Activated T-helper 2 cell treated with anti-CD3 and anti-CD28 coated beads, Interferon-gamma antibody, Interleukin-2, Interleukin-4, amounts not matched to agents 10 μg/mL and 5 μg/mL and 100 μg/mL, durations not matched to agents 14 hours and 24 hours and 36 hours (primary cell): ENCODE data around the gene ZBTB38. TPM values are rescaled to one million over a fixed set of nuclear protein-coding genes. Genes with fewer than 3 reads are reported as not detected.

Source experiments
- DNase-seq: peaks from one replicate; pipeline ENCODE4 v3.0.0; 2021; ENCODE audit warnings: low spot score
- H3K27ac Mint-ChIP-seq: one replicate; pipeline ENCODE4 v1.8.0; 2021; ENCODE audit warnings: mixed read lengths
- H3K27me3 Mint-ChIP-seq: one replicate; pipeline ENCODE4 v1.8.0; 2021; ENCODE audit warnings: low read depth, mixed read lengths
- H3K36me3 Mint-ChIP-seq: one replicate; pipeline ENCODE4 v1.8.0; 2021; ENCODE audit warnings: low read depth, mixed read lengths
- H3K4me1 Mint-ChIP-seq: one replicate; pipeline ENCODE4 v1.8.0; 2021; ENCODE audit warnings: low read depth, mixed read lengths
- H3K4me3 Mint-ChIP-seq: one replicate; pipeline ENCODE4 v1.8.0; 2021; ENCODE audit warnings: low read depth, mild to moderate bottlenecking, moderate library complexity, mixed read lengths
- H3K9me3 Mint-ChIP-seq: one replicate; pipeline ENCODE4 v1.8.0; 2021; ENCODE audit warnings: mixed read lengths
- intact Hi-C: fragments of 100-400 bp; cut with micrococcal nuclease; formaldehyde crosslinking; loops from one replicate; pipeline ENCODE4 v1.15.1; 2023
- total RNA-seq: library from RNA; stranded (reverse); gene quantifications from 2 replicates; pipeline ENCODE4 v1.2.3, GENCODE V29; 2022

ZBTB38 gene, protein sequence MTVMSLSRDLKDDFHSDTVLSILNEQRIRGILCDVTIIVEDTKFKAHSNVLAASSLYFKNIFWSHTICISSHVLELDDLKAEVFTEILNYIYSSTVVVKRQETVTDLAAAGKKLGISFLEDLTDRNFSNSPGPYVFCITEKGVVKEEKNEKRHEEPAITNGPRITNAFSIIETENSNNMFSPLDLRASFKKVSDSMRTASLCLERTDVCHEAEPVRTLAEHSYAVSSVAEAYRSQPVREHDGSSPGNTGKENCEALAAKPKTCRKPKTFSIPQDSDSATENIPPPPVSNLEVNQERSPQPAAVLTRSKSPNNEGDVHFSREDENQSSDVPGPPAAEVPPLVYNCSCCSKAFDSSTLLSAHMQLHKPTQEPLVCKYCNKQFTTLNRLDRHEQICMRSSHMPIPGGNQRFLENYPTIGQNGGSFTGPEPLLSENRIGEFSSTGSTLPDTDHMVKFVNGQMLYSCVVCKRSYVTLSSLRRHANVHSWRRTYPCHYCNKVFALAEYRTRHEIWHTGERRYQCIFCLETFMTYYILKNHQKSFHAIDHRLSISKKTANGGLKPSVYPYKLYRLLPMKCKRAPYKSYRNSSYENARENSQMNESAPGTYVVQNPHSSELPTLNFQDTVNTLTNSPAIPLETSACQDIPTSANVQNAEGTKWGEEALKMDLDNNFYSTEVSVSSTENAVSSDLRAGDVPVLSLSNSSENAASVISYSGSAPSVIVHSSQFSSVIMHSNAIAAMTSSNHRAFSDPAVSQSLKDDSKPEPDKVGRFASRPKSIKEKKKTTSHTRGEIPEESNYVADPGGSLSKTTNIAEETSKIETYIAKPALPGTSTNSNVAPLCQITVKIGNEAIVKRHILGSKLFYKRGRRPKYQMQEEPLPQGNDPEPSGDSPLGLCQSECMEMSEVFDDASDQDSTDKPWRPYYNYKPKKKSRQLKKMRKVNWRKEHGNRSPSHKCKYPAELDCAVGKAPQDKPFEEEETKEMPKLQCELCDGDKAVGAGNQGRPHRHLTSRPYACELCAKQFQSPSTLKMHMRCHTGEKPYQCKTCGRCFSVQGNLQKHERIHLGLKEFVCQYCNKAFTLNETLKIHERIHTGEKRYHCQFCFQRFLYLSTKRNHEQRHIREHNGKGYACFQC (N-terminal part only)
- 25.4 and 27.2 TPM in 2 replicates for total RNA-seq

GRCh38 chr3:141368062-141368924, at the start of gene ZBTB38:
ZBTB38 (plus strand) TSS chr3:141368504; CDS start chr3:141442389, 73,885 bp downstream.
- H3K27me3 Mint-ChIP-seq, result peaks cover 1% of the 10 kb centered on the region
- intact Hi-C loops, result loop anchor here (2.0 kb wide), 1 partner anchor 187 kb away; no protein-coding TSS in a partner anchor
- no peaks in the 10 kb centered on the region for H3K36me3 Mint-ChIP-seq
- H3K27ac Mint-ChIP-seq, result peak within 1 kb of the TSS; percentile 3
- no peaks in the 10 kb centered on the region for H3K9me3 Mint-ChIP-seq
- peaks cover 23% of the 10 kb centered on the region for H3K4me1 Mint-ChIP-seq
- H3K4me3 Mint-ChIP-seq, result no peak within 1 kb of the TSS
- no peak for DNase-seq

DNA sequence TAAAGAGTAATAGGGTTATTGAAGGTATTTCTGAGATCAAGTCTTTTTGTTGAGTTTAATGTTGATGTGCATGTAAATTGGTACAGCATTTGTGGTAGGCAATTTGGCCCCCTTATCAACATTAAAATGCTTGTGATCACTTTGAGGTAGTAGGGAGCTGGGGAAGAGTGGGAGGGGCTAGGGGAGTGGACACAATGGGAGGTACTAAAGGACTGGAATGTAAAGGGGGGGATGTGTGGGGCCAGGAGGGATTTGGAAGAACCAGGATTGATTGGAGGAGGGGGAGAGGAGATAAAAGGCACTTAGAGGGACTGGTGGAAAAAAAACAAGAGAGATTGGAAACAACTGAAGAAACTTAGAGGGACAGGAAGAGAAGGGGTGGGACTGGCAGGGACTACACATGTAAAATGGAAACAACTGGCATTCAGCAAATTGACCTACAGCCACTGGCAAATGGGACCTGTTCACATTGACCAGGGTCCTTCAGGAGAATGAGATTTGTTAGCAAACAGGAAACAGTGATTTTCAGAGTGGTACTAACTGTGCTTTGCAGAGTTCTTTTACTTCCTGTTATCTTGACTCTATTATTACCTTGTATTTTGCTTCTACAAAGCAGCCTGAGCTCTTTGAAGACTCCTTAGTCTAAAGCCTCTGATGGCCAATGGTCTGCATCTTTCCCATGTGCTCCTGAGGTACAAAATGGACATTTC, 47.8 kb upstream of the ZBTB38 start:
- H3K27ac Mint-ChIP-seq, result no peak overlapping the region
- H3K9me3 Mint-ChIP-seq, result peaks cover 6% of the 10 kb centered on the region
- intact Hi-C loops, result no loop called here
- no peak for DNase-seq
- no peaks in the 10 kb centered on the region for H3K36me3 Mint-ChIP-seq
- peaks cover 14% of the 10 kb centered on the region for H3K4me1 Mint-ChIP-seq
- no peak overlapping the region for H3K4me3 Mint-ChIP-seq
- no peaks in the 10 kb centered on the region for H3K27me3 Mint-ChIP-seq

- no peak for DNase-seq
- no peaks in the 10 kb centered on the region for H3K36me3 Mint-ChIP-seq
- intact Hi-C loops, result no loop called here
- H3K27me3 Mint-ChIP-seq, result no peaks in the 10 kb centered on the region
- peaks cover 14% of the 10 kb centered on the region for H3K4me1 Mint-ChIP-seq
- H3K9me3 Mint-ChIP-seq, result peaks cover 6% of the 10 kb centered on the region
- H3K4me3 Mint-ChIP-seq, result no peak overlapping the region
- H3K27ac Mint-ChIP-seq, result no peak overlapping the region
Observed at GRCh38 chr3:141321109-141321497, 47.2 kb upstream of the ZBTB38 start.

DNA sequence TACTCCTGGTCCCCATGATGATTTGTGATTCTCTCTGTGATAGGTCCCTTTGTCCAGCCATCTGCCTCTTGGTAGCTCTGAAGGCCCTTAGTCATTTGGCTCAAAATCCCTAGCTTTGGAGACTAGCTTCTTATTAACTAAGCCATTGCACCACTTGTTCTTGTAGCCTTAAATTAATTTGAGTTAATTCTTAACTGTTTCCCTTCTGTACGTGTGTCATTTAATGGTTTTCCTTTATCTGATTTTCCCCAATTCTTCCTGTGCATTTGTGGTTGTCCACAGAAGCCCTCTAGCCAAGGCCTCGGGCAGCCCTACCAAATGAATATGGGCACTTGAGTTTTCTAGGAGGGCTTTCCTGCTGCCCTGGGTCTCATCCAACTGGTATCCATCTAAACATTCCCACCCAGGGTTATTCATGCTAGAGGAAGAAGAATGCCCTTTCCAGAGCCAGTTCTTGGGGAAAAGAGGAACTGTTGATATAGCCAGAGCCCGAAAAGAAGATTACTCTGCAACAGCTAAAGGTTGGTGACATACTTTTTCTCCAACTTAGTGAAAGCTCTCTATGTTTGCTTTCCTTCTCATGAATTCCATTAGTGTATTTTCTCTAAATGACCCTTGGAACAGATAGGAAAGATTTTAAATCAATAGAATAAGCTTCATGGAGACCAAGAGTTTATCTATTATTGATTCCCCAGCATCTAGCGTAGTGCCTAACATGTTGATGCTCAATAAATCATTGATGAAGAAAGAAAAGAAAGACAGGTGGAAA, 44.2 kb upstream of the ZBTB38 start:
- H3K36me3 Mint-ChIP-seq, result no peaks in the 10 kb centered on the region
- H3K4me3 Mint-ChIP-seq, result no peak overlapping the region
- no peak for DNase-seq
- no peak overlapping the region for H3K27ac Mint-ChIP-seq
- H3K9me3 Mint-ChIP-seq, result peaks cover 6% of the 10 kb centered on the region
- intact Hi-C loops, result no loop called here
- H3K4me1 Mint-ChIP-seq, result peaks cover 24% of the 10 kb centered on the region
- H3K27me3 Mint-ChIP-seq, result no peaks in the 10 kb centered on the region

DNA sequence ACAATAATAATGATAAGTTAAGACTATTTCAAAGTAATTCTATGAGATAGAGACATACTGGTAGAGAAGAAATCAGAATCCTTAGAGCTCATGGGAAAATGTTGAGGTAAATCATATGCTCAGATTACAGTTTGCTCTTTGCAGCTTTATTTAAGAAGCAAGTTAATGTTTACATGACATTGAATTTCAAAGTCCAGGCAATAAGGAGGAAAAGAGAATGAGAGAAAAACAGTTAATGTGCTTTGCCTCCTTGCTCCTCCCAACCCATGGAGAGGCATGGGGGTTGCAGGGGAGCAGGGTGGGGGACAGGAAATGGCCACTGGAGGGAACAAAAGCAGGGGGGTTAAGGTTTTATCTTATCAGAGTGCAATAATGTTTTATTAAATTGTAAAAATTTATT, 42.2 kb upstream of the ZBTB38 start:
- intact Hi-C loops, result no loop called here
- DNase-seq, result no peak
- H3K27me3 Mint-ChIP-seq, result no peaks in the 10 kb centered on the region
- H3K36me3 Mint-ChIP-seq, result no peaks in the 10 kb centered on the region
- H3K4me1 Mint-ChIP-seq, result peaks cover 13% of the 10 kb centered on the region
- no peak overlapping the region for H3K27ac Mint-ChIP-seq
- H3K9me3 Mint-ChIP-seq, result no peaks in the 10 kb centered on the region
- no peak overlapping the region for H3K4me3 Mint-ChIP-seq

- no peak overlapping the region for H3K4me3 Mint-ChIP-seq
Observed at GRCh38 chr3:141326626-141327025, 41.7 kb upstream of the ZBTB38 start.

GRCh38 chr3:141328286-141329166, 39.8 kb upstream of the ZBTB38 start:
- intact Hi-C loops, result no loop called here
- H3K4me3 Mint-ChIP-seq, result no peak overlapping the region
- peaks cover 13% of the 10 kb centered on the region for H3K4me1 Mint-ChIP-seq
- H3K36me3 Mint-ChIP-seq, result no peaks in the 10 kb centered on the region
- no peaks in the 10 kb centered on the region for H3K9me3 Mint-ChIP-seq
- DNase-seq, result no peak
- no peaks in the 10 kb centered on the region for H3K27me3 Mint-ChIP-seq
- H3K27ac Mint-ChIP-seq, result peak overlapping the region; percentile 13

More at GRCh38 chr3:141326626-141327025, 41.7 kb upstream of the ZBTB38 start:
- intact Hi-C loops, result no loop called here
- no peaks in the 10 kb centered on the region for H3K36me3 Mint-ChIP-seq
- H3K4me1 Mint-ChIP-seq, result peaks cover 10% of the 10 kb centered on the region
- H3K27me3 Mint-ChIP-seq, result no peaks in the 10 kb centered on the region
- no peak overlapping the region for H3K27ac Mint-ChIP-seq
- no peak for DNase-seq
- no peaks in the 10 kb centered on the region for H3K9me3 Mint-ChIP-seq

DNA sequence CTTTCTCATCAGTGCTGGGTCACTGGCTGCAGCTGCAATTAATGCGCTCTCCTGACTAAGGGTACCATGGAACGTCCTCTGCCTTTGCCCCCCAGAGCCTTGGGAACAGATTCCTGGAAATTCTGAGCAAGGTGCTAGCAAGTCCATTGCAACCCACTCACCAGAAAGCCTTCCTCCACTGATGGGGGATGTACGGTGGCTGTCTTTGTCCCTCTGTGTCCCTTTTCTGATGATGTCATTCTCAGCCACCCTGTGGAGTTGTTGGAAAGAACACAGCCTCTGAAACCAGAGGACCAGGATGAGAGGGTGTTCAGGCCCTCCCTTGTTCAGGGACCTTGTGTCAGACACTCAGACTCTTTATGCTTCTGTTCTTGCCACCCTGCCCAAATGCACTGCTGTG, 38.1 kb upstream of the ZBTB38 start:
- Mint-ChIP-seq H3K27ac (no peak overlapping the region), H3K27me3 (no peaks in the 10 kb centered on the region), H3K4me1 (peaks cover 13% of the 10 kb centered on the region), H3K9me3 (no peaks in the 10 kb centered on the region), H3K36me3 (no peaks in the 10 kb centered on the region), H3K4me3 (no peak overlapping the region)
- DNase-seq, result no peak
- intact Hi-C loops, result no loop called here

DNA sequence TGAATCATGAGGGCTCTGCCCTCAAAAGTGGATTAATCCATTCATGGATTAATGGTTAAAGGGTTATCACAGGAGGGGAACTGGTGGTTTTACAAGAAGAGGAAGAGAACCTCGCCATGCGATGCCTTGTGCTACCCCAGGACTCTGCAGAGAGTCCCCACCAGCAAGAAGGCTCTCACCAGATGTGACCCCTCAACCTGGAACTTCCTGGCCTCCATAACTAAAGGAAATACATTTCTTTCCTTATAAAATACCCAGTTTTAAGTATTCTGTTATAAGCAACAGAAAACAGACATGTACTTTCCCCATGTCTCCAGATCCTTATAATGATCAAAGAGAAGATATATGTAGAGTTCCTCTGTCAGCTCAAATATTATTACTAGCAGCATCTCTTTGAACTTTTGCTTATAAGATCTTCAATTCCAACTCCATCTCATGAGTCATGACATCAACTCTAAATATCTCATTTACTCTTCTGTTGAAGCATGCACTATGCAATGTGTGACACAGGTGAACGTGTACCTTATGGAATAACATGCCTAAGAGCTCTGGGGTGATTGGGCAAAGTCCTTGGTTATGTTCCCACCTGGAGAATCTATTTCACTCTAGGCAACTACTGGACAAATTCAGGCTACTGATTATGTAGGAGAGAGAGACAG, 37.5 kb upstream of the ZBTB38 start:
- H3K36me3 Mint-ChIP-seq, result no peaks in the 10 kb centered on the region
- H3K27ac Mint-ChIP-seq, result no peak overlapping the region
- H3K9me3 Mint-ChIP-seq, result no peaks in the 10 kb centered on the region
- no peak for DNase-seq
- H3K4me3 Mint-ChIP-seq, result no peak overlapping the region
- H3K27me3 Mint-ChIP-seq, result no peaks in the 10 kb centered on the region
- peaks cover 13% of the 10 kb centered on the region for H3K4me1 Mint-ChIP-seq
- intact Hi-C loops, result no loop called here
